Endothelial cell of umbilical vein (primary cell): Measurements from ENCODE around the gene FBXL2. TPM values are rescaled to one million over a fixed set of nuclear protein-coding genes. Genes with fewer than 3 reads are reported as not detected.
"Not testable (repeated sequence)": the region's sequence is repeated elsewhere in the genome, so short reads cannot be mapped to it uniquely, and the experiment has no call there.

Experiments
- BruUV-seq: library from RNA; stranded (reverse); fragments of 400-500 nt; replicated peaks from 2 replicates; lab custom pipeline; 2021; lab: Mats Ljungman, UMichigan
- CTCF ChIA-PET: fragments of 300-600, 350-600 bp; sonication (Branson Sonifier 250); formaldehyde crosslinking; loops from one replicate; lab custom pipeline; 2021; ENCODE audit warnings: antibody characterized with exemption, inconsistent platforms; lab: Charles Lee
- POLR2A ChIA-PET: fragments of 300-600, 350-600 bp; sonication (Branson Sonifier 250); formaldehyde crosslinking; loops from one replicate; lab custom pipeline; 2021; ENCODE audit warnings: antibody characterized with exemption, inconsistent platforms; lab: Charles Lee
- DNase-seq: peaks from one replicate; pipeline ENCODE4 v3.0.0-alpha.2; 2011; ENCODE audit warnings: low read depth, low spot score
- FAIRE-seq: peaks from 2 replicates; lab custom pipeline; 2011; peaks lifted over from hg19 to GRCh38; lab: Jason Lieb, UNC
- H2AFZ ChIP-seq: 2 replicates; pipeline ENCODE4 v1.6.0; 2012; ENCODE audit warnings: low read depth, low read length, control low read depth, inconsistent platforms
- H3K27ac ChIP-seq: 2 replicates; pipeline ENCODE4 v1.5.1; 2011; ENCODE audit warnings: low read depth, mild to moderate bottlenecking, control low read depth, low read length, moderate library complexity; ENCODE audit not compliant: insufficient read depth
- H3K27me3 ChIP-seq, 2 experiments: 2 replicates each; pipeline versions ENCODE4 v1.6.0 to v1.6.1; 2011; ENCODE audit warnings: low read length in 2 of 2, mixed read lengths in 1 of 2; ENCODE audit not compliant: control insufficient read depth in 2 of 2, insufficient read depth in 2 of 2
- H3K36me3 ChIP-seq, 2 experiments: 2 replicates in 1 of 2; 3 replicates in 1 of 2; pipeline ENCODE4 v1.5.1; 2011; ENCODE audit warnings: low read length in 2 of 2, mild to moderate bottlenecking in 1 of 2, moderate library complexity in 1 of 2; ENCODE audit not compliant: control insufficient read depth in 2 of 2, insufficient read depth in 2 of 2; ENCODE audit errors: extremely low read depth in 1 of 2
- H3K4me1 ChIP-seq: 3 replicates; pipeline ENCODE4 v1.5.1; 2011; ENCODE audit warnings: mild to moderate bottlenecking, low read length; ENCODE audit not compliant: control insufficient read depth, insufficient read depth; ENCODE audit errors: extremely low read depth
- H3K4me2 ChIP-seq: 2 replicates; pipeline ENCODE4 v1.6.1; 2011; ENCODE audit warnings: low read length, control low read depth, mixed read lengths; ENCODE audit not compliant: insufficient read depth
- H3K4me3 ChIP-seq, 3 experiments: fragments of 200-600 bp in 1 of 3; sonication (generic), shearing (Covaris generic) in 1 of 3; replicated peaks in 1 of 3; 2 replicates each; pipeline ENCODE4 v1.5.1; 2011 to 2016; ENCODE audit warnings: control low read depth in 3 of 3, low read length in 3 of 3, mild to moderate bottlenecking in 2 of 3, inconsistent platforms in 1 of 3, low read depth in 1 of 3, moderate library complexity in 1 of 3; ENCODE audit not compliant: insufficient read depth in 1 of 3
- H3K79me2 ChIP-seq: 2 replicates; pipeline ENCODE4 v1.6.0; 2012; ENCODE audit warnings: low read length, inconsistent platforms; ENCODE audit not compliant: control insufficient read depth, insufficient read depth
- H3K9ac ChIP-seq: replicated peaks from 2 replicates; pipeline ENCODE3; 2011; ENCODE audit warnings: low read length, control low read depth; ENCODE audit not compliant: insufficient read depth; ENCODE audit errors: extremely low read depth
- H3K9me1 ChIP-seq: replicated peaks from 3 replicates; pipeline ENCODE4 v1.6.0; 2011; ENCODE audit warnings: mild to moderate bottlenecking, low read length; ENCODE audit not compliant: control insufficient read depth, insufficient read depth; ENCODE audit errors: extremely low read depth
- H3K9me3 ChIP-seq: replicated peaks from 2 replicates; pipeline ENCODE4 v1.5.1; 2012; ENCODE audit warnings: low read length, inconsistent platforms; ENCODE audit not compliant: control insufficient read depth, insufficient read depth
- H4K20me1 ChIP-seq: replicated peaks from 2 replicates; pipeline ENCODE3; 2011; ENCODE audit warnings: mild to moderate bottlenecking, low read length; ENCODE audit not compliant: control insufficient read depth, insufficient read depth; ENCODE audit errors: extremely low read depth
- CTCF ChIP-seq, 2 donors: IDR thresholded peaks; 1 replicate in 1 of 2; 2 replicates in 1 of 2; pipeline ENCODE4 v1.5.1; 2011; ENCODE audit warnings: low read length in 2 of 2, mild to moderate bottlenecking in 2 of 2, moderate library complexity in 2 of 2, control low read depth in 1 of 2, inconsistent platforms in 1 of 2, low read depth in 1 of 2; ENCODE audit not compliant: insufficient read depth in 1 of 2; ENCODE audit errors: extremely low read depth in 1 of 2
- EZH2 ChIP-seq: IDR thresholded peaks from 2 replicates; pipeline ENCODE4 v1.6.1; 2012; ENCODE audit warnings: borderline replicate concordance, low read depth, mild to moderate bottlenecking, moderate library complexity, low read length, inconsistent platforms; ENCODE audit not compliant: severe bottlenecking
- FOS ChIP-seq: IDR thresholded peaks from 2 replicates; pipeline ENCODE4 v1.6.1; 2011; ENCODE audit warnings: mild to moderate bottlenecking, low read length, moderate library complexity, borderline replicate concordance; ENCODE audit not compliant: insufficient read depth
- GATA2 ChIP-seq: IDR thresholded peaks from 2 replicates; pipeline ENCODE4 v1.7.0; 2011; ENCODE audit warnings: low read depth, mild to moderate bottlenecking, moderate library complexity, mixed read lengths, low read length; ENCODE audit not compliant: insufficient read length, insufficient read depth
- JUN ChIP-seq: IDR thresholded peaks from 2 replicates; pipeline ENCODE4 v1.6.1; 2011; ENCODE audit warnings: borderline replicate concordance, low read depth; ENCODE audit not compliant: insufficient read length, insufficient read depth
- MAX ChIP-seq: IDR thresholded peaks from 2 replicates; pipeline ENCODE4 v1.6.1; 2011; ENCODE audit not compliant: insufficient read depth, insufficient read length
- MYC ChIP-seq: IDR thresholded peaks from one replicate; pipeline ENCODE4 v1.6.1; 2011; ENCODE audit warnings: mild to moderate bottlenecking, low read depth, low read length
- POLR2A ChIP-seq: IDR thresholded peaks from 2 replicates; pipeline ENCODE4 v1.6.1; 2012; ENCODE audit warnings: low read depth, mild to moderate bottlenecking, control low read depth, low read length
- POLR2AphosphoS5 ChIP-seq: IDR thresholded peaks from 2 replicates; pipeline ENCODE4 v1.6.1; 2012; ENCODE audit warnings: low read depth, mild to moderate bottlenecking, control low read depth, low read length, moderate library complexity; ENCODE audit not compliant: insufficient read depth
- dilution Hi-C: fragments of 300-500 bp; cut with MboI; formaldehyde crosslinking; loops from one replicate; pipeline ENCODE4 v1.15.0; 2019; ENCODE audit warnings: low sequenced_read_pairs; ENCODE audit not compliant: extremely low pct_ligation_motif_present
- intact Hi-C: fragments of 100-400 bp; cut with micrococcal nuclease; formaldehyde crosslinking; loops from one replicate; pipeline ENCODE4 v1.10.0; 2022
- polyA plus RNA-seq, 4 experiments: library from polyadenylated mRNA; depleted of rRNA in 3 of 4; stranded (reverse) in 3 of 4; unstranded in 1 of 4; fragments of >200 nt; gene quantifications; 2 replicates each; pipeline versions ENCODE4 v1.2.1 to v1.2.3, GENCODE V29; 2011 to 2012; ENCODE audit warnings: missing spikeins in 1 of 4
- total RNA-seq: library from RNA; stranded (reverse); gene quantifications from 2 replicates; pipeline ENCODE4 v1.2.3, GENCODE V29; 2021

The FBXL2 gene
- total and polyA plus RNA-seq, 2 donors (not counting 3 experiments of a cell fraction or from before 2014, with no cell fraction given) = 21.7 to 44.7 TPM

GRCh38 chr3:33334364-33334763, 57.1 kb downstream of the FBXL2 start:
- Histone ChIP-seq H3K4me2 (no peak overlapping the region), H2AFZ (no peak overlapping the region), H3K36me3 (no peaks in the 10 kb centered on the region), H3K79me2 (no peaks in the 10 kb centered on the region), H3K27me3 (no peaks in the 10 kb centered on the region), H3K4me3 (no peak overlapping the region), H3K9ac (no peak overlapping the region), H3K9me3 (no peaks in the 10 kb centered on the region), H3K27ac (no peak overlapping the region), H4K20me1 (no peaks in the 10 kb centered on the region), H3K9me1 (no peaks in the 10 kb centered on the region), H3K4me1 (no peaks in the 10 kb centered on the region)
- TF ChIP-seq MAX = no peak
- TF ChIP-seq GATA2 = no peak
- TF ChIP-seq CTCF (IDR thresholded peaks at IDR 0.05; ENCODE audit: extremely low read depth in 1 of 2, insufficient read depth in 1 of 2, low read depth in 1 of 2, low read length in 2 of 2) = no peak
- TF ChIP-seq MYC = no peak
- no peak for TF ChIP-seq JUN
- no peak for TF ChIP-seq POLR2A
- no peak for TF ChIP-seq POLR2AphosphoS5
- no peak for TF ChIP-seq FOS
- no peak for TF ChIP-seq EZH2
- DNase-seq = no peak
- intact Hi-C loops (no loop called here), dilution Hi-C loops (no loop called here)
- ChIA-PET CTCF (interaction anchor here (1.6 to 1.9 kb wide), 2 partner anchors 16 to 39 kb away, joined by 4 to 8 read pairs; no protein-coding TSS in a partner anchor), POLR2A (no interaction called here)
- BruUV-seq = no TSS peak
- FAIRE-seq = no peak

GRCh38 chr3:33338936-33339465, 61.8 kb downstream of the FBXL2 start:
- H3K27ac ChIP-seq, dilution Hi-C loops, POLR2A ChIA-PET, H3K4me2 ChIP-seq, H3K79me2 ChIP-seq, H3K9me3 ChIP-seq, FAIRE-seq, DNase-seq, H2AFZ ChIP-seq, H3K9ac ChIP-seq, H3K9me1 ChIP-seq, H3K27me3 ChIP-seq, H3K4me1 ChIP-seq, H4K20me1 ChIP-seq, H3K4me3 ChIP-seq, BruUV-seq, H3K36me3 ChIP-seq, intact Hi-C loops: not testable (repeated sequence)
- CTCF ChIA-PET = interaction anchor here (0.6 to 0.8 kb wide), 2 partner anchors 34 to 217 kb away, joined by 3 read pairs; no protein-coding TSS in a partner anchor
